SK-N-SH treated with all-trans-retinoic acid at 6 μM for 48 hours (cell line): Measurements from ENCODE around the gene WDR59.

ENCODE experiments used
- ATAC-seq: fragments of 200-7000 bp; cut with Tn5 transposase; 3 replicates; pipeline ENCODE4 v1.9.1; 2020; ENCODE audit warnings: mild to moderate bottlenecking, moderate library complexity
- CSDC2 ChIP-seq: fragments of 250-450 bp; sonication (Bioruptor Pico); IDR thresholded peaks from 2 replicates; pipeline ENCODE4 v1.5.0; 2020; ENCODE audit warnings: mild to moderate bottlenecking, moderate library complexity
- ESRRG ChIP-seq: fragments of 250-450 bp; sonication (Bioruptor Pico); IDR thresholded peaks from 2 replicates; pipeline ENCODE4 v1.6.1; 2021; ENCODE audit warnings: mild to moderate bottlenecking
- GLIS3 ChIP-seq: fragments of 250-450 bp; sonication (Bioruptor Pico); IDR thresholded peaks from 2 replicates; pipeline ENCODE4 v1.5.0; 2020; ENCODE audit warnings: mild to moderate bottlenecking, moderate library complexity
- ISL1 ChIP-seq: fragments of 250-450 bp; sonication (Bioruptor Pico); IDR thresholded peaks from 2 replicates; pipeline ENCODE4 v2.1.2; 2022; ENCODE audit warnings: mild to moderate bottlenecking, moderate library complexity
- OSR1 ChIP-seq: fragments of 250-450 bp; sonication (Bioruptor Pico); IDR thresholded peaks from 2 replicates; pipeline ENCODE4 v1.8.0; 2022; ENCODE audit warnings: moderate library complexity, mild to moderate bottlenecking, inconsistent platforms
- POU6F1 ChIP-seq: fragments of 250-450 bp; sonication (Bioruptor Pico); IDR thresholded peaks from 2 replicates; pipeline ENCODE4 v1.8.0; 2021; ENCODE audit warnings: low read depth, mild to moderate bottlenecking, moderate library complexity, borderline replicate concordance
- PPARA ChIP-seq: fragments of 250-450 bp; sonication (Bioruptor Pico); IDR thresholded peaks from 2 replicates; pipeline ENCODE4 v1.5.0; 2020; ENCODE audit warnings: mild to moderate bottlenecking, borderline replicate concordance
- RARB ChIP-seq: fragments of 250-450 bp; sonication (Bioruptor Pico); IDR thresholded peaks from 2 replicates; pipeline ENCODE4 v1.8.0; 2021; ENCODE audit warnings: mild to moderate bottlenecking, moderate library complexity
- SNAI2 ChIP-seq: fragments of 250-450 bp; sonication (Bioruptor Pico); IDR thresholded peaks from 2 replicates; pipeline ENCODE4 v1.5.0; 2020; ENCODE audit warnings: mild to moderate bottlenecking, moderate library complexity
- TCF4 ChIP-seq: fragments of 250-450 bp; sonication (Bioruptor Pico); IDR thresholded peaks from 2 replicates; pipeline ENCODE4 v1.8.0; 2021; ENCODE audit warnings: mild to moderate bottlenecking, moderate library complexity, borderline replicate concordance
- TOX ChIP-seq: fragments of 250-450 bp; sonication (Bioruptor Pico); IDR thresholded peaks from 2 replicates; pipeline ENCODE4 v1.8.0; 2021; ENCODE audit warnings: mild to moderate bottlenecking, moderate library complexity, borderline replicate concordance
- ZC3H10 ChIP-seq: fragments of 250-450 bp; sonication (Bioruptor Pico); IDR thresholded peaks from 2 replicates; pipeline ENCODE4 v1.5.1; 2021; ENCODE audit warnings: mild to moderate bottlenecking, moderate library complexity
- ZFP30 ChIP-seq: fragments of 450-650 bp; formaldehyde crosslinking; IDR thresholded peaks from 2 replicates; pipeline ENCODE4 v1.5.0; 2022; ENCODE audit warnings: mild to moderate bottlenecking, moderate library complexity
- ZNF565 ChIP-seq: fragments of 450-650 bp; formaldehyde crosslinking; conservative IDR thresholded peaks from 2 replicates; pipeline ENCODE4 v1.5.0; 2020; ENCODE audit warnings: low read depth, mild to moderate bottlenecking, moderate library complexity
- TF ChIP-seq, protein P1 (sequence below): fragments of 250-450 bp; sonication (Bioruptor Pico); IDR thresholded peaks from 2 replicates; pipeline ENCODE4 v1.5.1; 2020; ENCODE audit warnings: low read depth, mild to moderate bottlenecking, moderate library complexity
- TF ChIP-seq, protein P2 (sequence below): fragments of 250-450 bp; sonication (Bioruptor Pico); IDR thresholded peaks from 2 replicates; pipeline ENCODE4 v1.8.0; 2020; ENCODE audit warnings: mild to moderate bottlenecking, moderate library complexity, borderline replicate concordance
- TF ChIP-seq, protein P3 (sequence below): fragments of 250-450 bp; sonication (Bioruptor Pico); IDR thresholded peaks from 2 replicates; pipeline ENCODE4 v1.5.0; 2020; ENCODE audit warnings: mild to moderate bottlenecking, moderate library complexity

Gene WDR59, protein sequence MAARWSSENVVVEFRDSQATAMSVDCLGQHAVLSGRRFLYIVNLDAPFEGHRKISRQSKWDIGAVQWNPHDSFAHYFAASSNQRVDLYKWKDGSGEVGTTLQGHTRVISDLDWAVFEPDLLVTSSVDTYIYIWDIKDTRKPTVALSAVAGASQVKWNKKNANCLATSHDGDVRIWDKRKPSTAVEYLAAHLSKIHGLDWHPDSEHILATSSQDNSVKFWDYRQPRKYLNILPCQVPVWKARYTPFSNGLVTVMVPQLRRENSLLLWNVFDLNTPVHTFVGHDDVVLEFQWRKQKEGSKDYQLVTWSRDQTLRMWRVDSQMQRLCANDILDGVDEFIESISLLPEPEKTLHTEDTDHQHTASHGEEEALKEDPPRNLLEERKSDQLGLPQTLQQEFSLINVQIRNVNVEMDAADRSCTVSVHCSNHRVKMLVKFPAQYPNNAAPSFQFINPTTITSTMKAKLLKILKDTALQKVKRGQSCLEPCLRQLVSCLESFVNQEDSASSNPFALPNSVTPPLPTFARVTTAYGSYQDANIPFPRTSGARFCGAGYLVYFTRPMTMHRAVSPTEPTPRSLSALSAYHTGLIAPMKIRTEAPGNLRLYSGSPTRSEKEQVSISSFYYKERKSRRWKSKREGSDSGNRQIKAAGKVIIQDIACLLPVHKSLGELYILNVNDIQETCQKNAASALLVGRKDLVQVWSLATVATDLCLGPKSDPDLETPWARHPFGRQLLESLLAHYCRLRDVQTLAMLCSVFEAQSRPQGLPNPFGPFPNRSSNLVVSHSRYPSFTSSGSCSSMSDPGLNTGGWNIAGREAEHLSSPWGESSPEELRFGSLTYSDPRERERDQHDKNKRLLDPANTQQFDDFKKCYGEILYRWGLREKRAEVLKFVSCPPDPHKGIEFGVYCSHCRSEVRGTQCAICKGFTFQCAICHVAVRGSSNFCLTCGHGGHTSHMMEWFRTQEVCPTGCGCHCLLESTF

DNA sequence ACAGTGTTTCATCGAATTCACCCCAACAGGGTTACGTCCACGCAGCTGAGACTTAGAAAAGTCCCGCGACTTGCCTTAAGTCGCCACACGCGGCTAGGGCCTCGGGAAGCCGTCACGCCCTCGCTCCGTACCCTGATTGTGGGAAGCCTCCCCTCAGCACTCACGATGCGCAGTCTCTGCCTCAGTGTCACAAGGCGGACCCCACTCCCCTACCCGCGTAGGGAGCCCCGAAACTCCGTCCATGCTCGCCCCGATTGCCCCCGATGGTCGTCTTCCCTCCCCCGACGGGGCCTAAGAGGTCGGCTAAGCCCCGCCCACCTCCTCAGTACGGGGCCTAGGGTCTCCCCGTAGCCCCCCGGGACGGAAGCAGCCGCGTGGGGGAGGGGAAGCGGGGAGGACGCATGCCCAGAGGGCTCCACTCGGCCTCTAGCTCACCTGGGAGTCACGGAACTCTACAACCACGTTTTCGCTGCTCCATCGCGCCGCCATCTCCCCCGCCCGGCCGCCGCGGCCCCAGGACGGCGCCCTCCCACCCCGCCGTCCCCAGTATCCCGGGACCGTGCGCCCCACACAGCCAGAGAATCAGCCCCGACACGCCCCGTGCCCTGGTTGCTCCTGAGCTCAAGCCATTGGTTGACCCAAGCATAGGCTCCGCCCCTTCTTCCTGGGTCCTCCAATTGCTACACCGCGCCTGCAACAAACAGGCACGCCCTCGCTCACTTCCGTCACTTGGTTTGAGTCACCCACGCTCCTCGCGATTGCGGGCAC lies at the start of gene WDR59:
Gene WDR59, minus strand, starts transcription at position 595 of the 768 bp plus-strand sequence. Its CDS starts 106 bp downstream, at position 489.
- TF ChIP-seq TCF4 (no peak), ZC3H10 (CRISPR knock-in tag) (no peak), ZNF565 (CRISPR knock-in tag) (no peak), SNAI2 (no peak), POU6F1 (CRISPR knock-in tag) (no peak), PPARA (CRISPR knock-in tag) (no peak)
- TF ChIP-seq, protein P1, sequence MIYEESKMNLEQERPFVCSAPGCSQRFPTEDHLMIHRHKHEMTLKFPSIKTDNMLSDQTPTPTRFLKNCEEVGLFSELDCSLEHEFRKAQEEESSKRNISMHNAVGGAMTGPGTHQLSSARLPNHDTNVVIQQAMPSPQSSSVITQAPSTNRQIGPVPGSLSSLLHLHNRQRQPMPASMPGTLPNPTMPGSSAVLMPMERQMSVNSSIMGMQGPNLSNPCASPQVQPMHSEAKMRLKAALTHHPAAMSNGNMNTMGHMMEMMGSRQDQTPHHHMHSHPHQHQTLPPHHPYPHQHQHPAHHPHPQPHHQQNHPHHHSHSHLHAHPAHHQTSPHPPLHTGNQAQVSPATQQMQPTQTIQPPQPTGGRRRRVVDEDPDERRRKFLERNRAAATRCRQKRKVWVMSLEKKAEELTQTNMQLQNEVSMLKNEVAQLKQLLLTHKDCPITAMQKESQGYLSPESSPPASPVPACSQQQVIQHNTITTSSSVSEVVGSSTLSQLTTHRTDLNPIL (CRISPR knock-in tag) = no peak
- ATAC-seq = peak; percentile 100

GRCh38 chr16:75032655-75033054 lies 47.7 kb upstream of the WDR59 start:
- TF ChIP-seq ZC3H10 (CRISPR knock-in tag) = no peak
- no peak for TF ChIP-seq ESRRG (CRISPR knock-in tag)
- TF ChIP-seq ISL1 (CRISPR knock-in tag) = no peak
- TF ChIP-seq, protein P2, sequence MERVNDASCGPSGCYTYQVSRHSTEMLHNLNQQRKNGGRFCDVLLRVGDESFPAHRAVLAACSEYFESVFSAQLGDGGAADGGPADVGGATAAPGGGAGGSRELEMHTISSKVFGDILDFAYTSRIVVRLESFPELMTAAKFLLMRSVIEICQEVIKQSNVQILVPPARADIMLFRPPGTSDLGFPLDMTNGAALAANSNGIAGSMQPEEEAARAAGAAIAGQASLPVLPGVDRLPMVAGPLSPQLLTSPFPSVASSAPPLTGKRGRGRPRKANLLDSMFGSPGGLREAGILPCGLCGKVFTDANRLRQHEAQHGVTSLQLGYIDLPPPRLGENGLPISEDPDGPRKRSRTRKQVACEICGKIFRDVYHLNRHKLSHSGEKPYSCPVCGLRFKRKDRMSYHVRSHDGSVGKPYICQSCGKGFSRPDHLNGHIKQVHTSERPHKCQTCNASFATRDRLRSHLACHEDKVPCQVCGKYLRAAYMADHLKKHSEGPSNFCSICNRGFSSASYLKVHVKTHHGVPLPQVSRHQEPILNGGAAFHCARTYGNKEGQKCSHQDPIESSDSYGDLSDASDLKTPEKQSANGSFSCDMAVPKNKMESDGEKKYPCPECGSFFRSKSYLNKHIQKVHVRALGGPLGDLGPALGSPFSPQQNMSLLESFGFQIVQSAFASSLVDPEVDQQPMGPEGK = no peak
- no peak for TF ChIP-seq RARB (CRISPR knock-in tag)
- TF ChIP-seq, protein P3, sequence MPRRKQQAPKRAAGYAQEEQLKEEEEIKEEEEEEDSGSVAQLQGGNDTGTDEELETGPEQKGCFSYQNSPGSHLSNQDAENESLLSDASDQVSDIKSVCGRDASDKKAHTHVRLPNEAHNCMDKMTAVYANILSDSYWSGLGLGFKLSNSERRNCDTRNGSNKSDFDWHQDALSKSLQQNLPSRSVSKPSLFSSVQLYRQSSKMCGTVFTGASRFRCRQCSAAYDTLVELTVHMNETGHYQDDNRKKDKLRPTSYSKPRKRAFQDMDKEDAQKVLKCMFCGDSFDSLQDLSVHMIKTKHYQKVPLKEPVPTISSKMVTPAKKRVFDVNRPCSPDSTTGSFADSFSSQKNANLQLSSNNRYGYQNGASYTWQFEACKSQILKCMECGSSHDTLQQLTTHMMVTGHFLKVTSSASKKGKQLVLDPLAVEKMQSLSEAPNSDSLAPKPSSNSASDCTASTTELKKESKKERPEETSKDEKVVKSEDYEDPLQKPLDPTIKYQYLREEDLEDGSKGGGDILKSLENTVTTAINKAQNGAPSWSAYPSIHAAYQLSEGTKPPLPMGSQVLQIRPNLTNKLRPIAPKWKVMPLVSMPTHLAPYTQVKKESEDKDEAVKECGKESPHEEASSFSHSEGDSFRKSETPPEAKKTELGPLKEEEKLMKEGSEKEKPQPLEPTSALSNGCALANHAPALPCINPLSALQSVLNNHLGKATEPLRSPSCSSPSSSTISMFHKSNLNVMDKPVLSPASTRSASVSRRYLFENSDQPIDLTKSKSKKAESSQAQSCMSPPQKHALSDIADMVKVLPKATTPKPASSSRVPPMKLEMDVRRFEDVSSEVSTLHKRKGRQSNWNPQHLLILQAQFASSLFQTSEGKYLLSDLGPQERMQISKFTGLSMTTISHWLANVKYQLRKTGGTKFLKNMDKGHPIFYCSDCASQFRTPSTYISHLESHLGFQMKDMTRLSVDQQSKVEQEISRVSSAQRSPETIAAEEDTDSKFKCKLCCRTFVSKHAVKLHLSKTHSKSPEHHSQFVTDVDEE (CRISPR knock-in tag) = no peak
- no peak for TF ChIP-seq OSR1 (CRISPR knock-in tag)
- no peak for TF ChIP-seq ZNF565 (CRISPR knock-in tag)
- TF ChIP-seq GLIS3 = no peak
- ATAC-seq = no peak

- TF ChIP-seq ISL1 (CRISPR knock-in tag) (peak; percentile 17; the same call in 1 of the 2 replicates), ESRRG (CRISPR knock-in tag) (no peak)
- TF ChIP-seq, all 23 proteins: peak for 1
Observed at GRCh38 chr16:75029854-75030253, 44.9 kb upstream of the WDR59 start.

GRCh38 chr16:75028544-75029135 lies 43.7 kb upstream of the WDR59 start:
- no peak for ATAC-seq
- TF ChIP-seq TOX (CRISPR knock-in tag) = no peak
- TF ChIP-seq PPARA (CRISPR knock-in tag) = no peak
- TF ChIP-seq CSDC2 (CRISPR knock-in tag) = no peak
- no peak for TF ChIP-seq POU6F1 (CRISPR knock-in tag)
- TF ChIP-seq, protein P2 = no peak
- no peak for TF ChIP-seq ZFP30 (CRISPR knock-in tag)

More at GRCh38 chr16:75029854-75030253, 44.9 kb upstream of the WDR59 start:
- ATAC-seq = peak; percentile 44; the same call in 2 of the 3 replicates
